HG02885 (cell line): Measurements from ENCODE around the gene NAALADL1.

Source experiments
- ATAC-seq: cut with Tn5 transposase; IDR thresholded peaks from one replicate; pipeline ENCODE4 v1.9.1; 2021; ENCODE audit warnings: mild to moderate bottlenecking; ENCODE audit not compliant: unreplicated experiment, poor library complexity

Gene NAALADL1

DNA sequence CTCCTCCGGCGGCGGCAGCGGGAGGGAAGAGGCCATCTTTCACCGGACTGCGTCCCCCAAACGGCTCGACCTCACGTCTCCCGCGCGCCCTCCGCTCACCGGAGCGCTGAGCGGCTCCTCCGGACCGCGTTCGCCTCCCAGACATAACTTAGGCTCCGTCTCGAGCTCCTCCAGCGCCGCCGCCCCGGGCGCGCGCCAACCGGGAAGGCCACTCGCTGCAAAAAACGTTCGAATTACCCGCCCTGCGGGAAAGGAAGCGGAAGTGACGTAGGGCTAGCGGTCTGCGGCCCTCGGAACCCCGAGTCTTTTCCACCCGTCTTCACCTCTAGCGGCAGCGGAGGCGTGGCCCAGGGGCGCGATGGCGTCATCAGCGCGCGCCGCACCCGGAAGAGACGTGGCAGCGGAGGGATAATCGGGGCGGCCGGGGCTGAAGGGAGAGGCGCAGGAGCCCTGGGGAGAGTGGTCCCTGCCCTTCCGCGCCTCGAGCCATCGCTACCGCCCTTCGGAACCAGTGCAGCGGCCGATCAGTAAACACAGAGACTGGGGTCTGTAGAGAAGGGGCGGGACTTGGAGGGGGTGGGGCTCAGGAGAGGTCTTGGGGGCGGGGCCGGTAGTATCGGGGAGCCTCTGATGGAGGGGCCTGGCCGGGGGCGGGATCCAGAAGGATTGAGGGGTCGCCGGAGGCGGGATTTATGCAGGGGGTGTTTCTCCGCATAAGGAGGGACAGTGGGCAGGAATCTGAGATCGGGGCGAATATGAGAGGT lies 25.7 kb upstream of the NAALADL1 start, which contains the start of the genes CDCA5 and ZFPL1:
TSS of gene CDCA5 (minus strand) at position 207 of the 764 bp plus-strand sequence. CDS start at position 145, 62 bp downstream.
TSS of gene ZFPL1 (plus strand) at position 389 of the 764 bp plus-strand sequence. CDS start 477 bp downstream, outside the sequence.
- peak; percentile 91 for ATAC-seq

GRCh38 chr11:65083134-65083833 lies 24.9 kb upstream of the NAALADL1 start:
- peak; percentile 13 for ATAC-seq

DNA sequence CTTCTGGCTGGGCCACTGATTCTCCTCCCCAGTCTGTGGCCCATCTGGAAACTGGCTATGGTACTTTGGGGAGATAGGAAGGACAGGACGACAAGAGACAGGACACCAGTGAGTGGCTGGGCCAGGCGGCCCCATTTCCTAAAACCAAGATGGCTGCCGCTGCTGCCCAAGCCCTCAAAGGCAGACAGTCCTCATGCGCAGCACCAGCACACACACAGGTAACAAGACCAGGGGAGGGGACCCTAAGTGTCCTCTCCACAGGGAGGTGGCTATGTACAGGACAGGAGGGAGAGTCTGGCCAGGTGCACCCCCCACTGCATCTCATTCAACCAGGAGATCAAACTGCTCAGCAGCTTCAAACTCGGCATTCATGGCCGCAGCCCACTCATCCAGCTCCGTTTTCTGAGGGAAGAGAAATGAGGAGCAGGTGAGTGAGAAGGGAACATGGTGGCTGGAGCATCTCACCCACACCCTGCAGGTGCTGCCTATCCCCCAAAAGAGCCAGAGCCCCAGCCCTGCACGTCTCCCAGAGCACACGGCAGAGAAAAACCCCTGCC lies 20.5 kb upstream of the NAALADL1 start:
- no peak for ATAC-seq

DNA sequence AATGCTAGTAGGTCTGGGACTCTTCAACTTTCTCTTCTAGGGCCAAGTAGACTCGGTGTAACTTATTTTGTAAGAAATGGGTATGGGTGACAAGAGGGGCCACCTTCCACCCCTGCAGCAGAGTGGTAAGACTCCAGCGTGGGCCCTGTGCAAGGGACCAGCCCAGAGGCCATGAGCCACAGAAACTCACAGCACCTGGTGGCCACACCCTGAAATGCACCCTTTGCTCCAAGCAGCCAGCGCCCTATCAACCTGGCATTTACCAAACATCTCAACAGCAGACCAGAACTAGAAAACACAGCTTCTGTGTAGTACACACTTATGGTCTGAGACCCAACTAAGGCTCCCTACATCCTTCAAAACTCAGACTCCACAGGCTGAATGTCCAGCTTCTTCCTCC lies 19.8 kb upstream of the NAALADL1 start:
- peak; percentile 54 for ATAC-seq

- no peak for ATAC-seq
Observed at GRCh38 chr11:65077451-65077850, 19.1 kb upstream of the NAALADL1 start.

DNA sequence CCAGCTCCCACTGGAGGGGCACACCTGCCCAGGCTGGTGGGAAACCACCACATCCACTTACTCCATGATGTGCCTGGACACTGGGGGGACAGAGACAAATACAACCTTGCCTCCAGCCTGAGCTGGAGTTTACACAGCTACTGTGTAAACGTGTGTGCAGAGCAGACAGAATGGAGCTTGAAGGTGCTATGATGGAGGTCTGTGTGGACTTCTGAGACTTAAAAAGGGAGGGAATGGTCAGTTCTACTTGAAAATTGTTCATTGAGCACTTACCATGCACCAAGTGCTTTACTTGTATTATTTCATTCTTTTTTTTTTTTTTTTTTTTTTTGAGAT lies 14.2 kb upstream of the NAALADL1 start:
- no peak for ATAC-seq

GRCh38 chr11:65071907-65072630 lies 13.7 kb upstream of the NAALADL1 start:
- no peak for ATAC-seq

DNA sequence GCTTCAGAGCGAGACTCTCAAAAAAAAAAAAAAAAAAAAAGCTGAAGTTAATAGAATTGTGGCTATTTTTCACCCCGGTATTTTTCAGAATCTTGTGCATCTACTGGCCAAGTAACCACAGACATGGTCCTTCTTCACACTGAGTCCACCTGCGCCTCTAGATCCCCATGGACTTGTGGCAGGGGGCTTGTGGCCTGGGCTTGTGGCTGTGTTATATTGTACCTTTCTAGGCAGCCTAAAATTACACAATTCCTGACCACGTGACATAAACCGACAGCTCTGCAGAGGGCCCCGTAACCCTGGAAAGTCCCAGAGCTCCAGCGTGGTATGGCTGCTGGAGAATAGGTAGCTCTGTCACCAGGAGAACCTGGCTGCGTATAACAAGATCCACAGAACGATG lies 10.9 kb upstream of the NAALADL1 start:
- ATAC-seq = no peak

DNA sequence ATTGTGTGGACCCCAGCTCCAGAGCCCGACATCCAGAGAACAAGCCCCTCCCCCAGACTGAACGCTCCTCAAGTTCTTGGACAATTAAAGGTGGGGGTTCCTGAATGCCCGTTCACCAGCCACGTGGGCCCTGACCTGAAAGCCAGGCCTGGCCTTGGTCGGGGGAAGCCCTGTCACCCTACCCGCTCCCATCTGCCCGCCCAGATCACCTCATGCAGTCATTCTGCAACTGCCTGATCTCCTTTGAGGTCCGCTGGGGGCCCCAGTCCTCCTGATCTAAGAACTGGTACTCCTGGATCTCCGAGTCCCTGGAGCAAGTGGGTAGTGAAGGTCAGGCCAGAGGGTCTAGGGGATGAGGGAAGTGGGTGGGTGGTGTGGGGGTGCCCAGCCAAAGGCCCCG lies 9.1 kb upstream of the NAALADL1 start:
- ATAC-seq = no peak

DNA sequence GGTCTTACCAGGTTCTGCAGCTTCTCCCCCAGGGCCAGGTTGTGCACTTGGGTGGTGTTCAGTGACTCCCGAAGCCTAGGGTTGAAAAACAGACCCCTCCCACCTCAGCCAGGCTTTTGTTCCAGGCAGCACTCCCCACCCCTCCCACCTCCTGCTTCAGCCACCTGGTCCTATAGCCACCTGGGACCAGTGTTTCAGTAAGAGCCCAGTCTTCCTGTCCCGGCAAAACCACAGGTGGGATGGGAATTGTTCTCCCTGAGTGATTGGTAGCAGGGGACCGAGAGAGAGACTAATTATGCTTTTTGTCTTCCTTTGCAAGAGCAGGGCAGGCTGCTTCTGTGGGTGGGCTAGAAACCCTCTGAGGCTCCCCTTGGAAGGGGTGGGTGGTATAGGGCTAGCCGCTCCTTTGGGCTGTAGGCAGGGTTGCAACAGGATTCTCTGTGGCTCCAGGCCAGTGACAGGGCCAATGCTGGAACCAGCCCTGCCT lies 8.5 kb upstream of the NAALADL1 start:
- ATAC-seq = no peak

DNA sequence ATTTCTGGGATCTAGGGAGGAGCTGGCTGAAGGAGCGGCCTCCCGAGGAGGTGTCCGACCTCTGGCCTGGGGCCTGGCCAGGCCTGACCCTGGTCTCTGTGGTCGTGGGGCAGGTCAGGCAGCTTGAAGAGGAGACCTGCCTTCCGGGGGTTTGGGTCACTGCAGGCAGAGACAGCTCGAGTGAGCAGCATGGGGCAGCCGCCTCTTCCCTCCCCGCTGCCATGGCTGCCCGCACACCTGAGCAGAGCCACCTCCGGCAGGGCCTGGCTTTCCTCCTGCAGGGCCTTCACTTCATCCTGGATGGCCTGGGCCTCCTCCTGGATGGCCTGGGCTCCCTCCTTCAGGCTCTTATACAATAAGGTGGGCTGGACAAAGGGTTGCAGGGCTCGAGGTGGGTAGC lies 8.0 kb upstream of the NAALADL1 start:
- ATAC-seq = no peak

GRCh38 chr11:65065851-65066250 lies 7.5 kb upstream of the NAALADL1 start:
- no peak for ATAC-seq

DNA sequence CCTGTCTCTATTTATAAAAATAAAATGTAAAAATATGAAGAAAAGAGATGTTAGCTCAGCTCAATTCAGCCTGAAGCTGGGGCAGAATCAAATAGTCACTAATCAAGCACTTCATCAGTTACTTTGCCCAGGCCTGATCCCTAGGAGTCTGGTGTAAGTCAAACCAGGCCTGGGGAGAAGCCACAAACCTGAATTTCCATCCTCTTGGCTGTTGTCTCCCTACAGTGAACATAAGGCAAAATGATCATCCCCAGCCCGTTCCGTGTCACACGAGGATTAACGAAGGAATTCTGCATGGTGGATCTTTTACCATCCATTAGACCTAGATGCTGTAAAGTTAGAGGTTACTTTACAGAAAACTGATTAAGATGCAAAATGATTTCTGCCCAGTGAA lies 6.5 kb upstream of the NAALADL1 start:
- no peak for ATAC-seq

DNA sequence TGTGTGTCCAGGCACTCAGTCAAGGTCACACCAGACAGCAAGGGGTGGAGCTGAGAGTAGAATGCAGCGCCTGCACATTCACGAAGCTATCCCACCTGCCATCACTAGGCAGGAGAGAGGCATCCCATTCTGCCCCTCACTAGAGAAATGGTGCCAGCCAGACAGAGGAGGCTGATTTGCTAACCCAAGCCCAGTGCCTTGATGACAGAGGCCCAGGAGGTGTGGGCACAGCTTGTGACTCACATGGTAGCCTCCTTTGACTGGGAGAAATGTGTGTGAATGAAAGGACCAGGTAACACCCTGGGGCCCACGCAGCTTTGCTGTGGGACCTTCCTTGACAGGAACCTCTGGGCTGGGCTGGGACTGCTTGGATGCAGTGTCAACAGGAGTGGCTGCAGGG lies 5.2 kb upstream of the NAALADL1 start:
- ATAC-seq = no peak

DNA sequence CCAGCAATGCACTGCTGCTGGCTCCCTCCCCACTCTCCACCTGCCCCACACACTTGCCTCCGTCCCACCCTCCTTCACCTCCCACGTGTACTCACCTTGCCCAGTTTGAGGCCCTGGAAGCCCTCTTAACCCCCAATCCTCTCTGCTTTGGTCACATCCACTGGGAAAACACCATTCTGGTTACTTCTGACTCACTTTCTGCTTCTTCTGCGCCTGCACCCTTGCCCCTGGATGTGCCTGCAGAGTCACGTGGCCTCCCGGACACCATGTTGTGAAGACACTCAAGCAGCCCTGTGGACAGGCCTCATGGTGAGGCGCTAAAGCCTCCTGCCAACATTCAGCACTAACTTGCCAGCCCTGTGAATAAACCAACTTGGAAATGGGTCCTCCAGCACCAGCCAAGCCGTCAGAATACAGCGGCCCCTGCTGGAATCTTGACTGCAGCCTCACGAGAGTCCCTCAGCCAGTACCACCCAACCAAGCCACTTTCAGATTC lies 2.6 kb upstream of the NAALADL1 start:
- ATAC-seq = no peak

GRCh38 chr11:65059959-65060824 lies 1.8 kb upstream of the NAALADL1 start:
- no peak for ATAC-seq

DNA sequence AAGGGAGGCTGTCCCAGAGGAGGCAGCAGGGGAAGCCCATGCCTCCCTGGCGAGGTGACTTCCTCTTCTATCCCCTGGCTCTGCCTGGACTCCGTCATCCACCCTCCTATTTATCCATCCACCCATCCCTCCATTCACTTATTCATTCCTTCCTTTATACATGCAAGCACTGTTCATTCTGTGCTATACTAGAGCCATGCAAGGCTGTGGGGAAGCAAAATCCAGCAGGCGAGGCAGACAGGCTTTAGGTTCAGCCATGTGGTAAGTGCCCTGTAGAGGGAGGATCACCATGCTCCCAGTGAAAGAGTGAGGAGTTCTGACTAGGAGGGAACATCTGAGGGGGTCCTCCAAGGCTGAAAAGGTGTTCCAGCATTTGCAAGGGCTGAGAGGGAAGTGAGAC lies 1.2 kb upstream of the NAALADL1 start:
- ATAC-seq = no peak

DNA sequence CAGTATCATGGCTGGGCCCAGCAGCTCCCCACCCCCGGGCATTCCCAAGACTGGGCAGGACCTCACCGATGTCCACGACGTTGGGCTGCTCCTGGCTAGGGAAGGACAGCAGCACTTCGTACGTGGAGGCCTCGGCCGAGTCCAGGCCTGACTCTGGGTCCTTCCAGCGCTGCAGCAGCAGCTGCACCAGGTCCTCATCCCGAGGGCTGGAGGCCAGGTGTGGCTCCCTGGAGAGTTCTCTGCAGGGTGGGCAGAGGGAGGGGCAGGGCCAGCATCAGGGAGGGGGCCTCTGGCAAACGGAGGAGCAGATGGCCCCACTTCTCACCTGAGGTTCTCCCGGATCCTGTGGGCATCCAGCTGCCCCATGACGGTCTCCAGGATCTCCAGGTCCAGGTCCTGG lies 341 bp downstream of the NAALADL1 start:
- ATAC-seq = no peak

DNA sequence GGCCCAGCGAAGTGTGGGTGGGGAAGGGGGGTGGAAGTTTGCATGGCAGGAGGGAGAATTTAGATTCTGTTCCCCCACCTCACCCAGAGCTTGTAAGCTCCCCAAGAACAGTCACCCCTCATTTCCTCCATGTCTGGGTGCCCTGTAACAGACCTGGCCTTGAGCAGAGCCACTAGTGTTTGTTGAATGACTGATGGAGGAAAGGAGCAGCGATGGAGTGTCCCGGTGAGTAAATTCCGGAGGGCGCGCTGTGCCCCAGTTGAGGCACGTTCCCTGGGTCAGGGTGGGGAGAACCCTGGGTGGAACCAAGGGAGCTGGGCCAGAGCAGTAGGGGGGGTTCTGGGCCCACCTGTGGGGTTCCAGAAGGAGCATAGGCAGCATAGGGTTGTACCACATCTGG lies 827 bp downstream of the NAALADL1 start:
- no peak for ATAC-seq

DNA sequence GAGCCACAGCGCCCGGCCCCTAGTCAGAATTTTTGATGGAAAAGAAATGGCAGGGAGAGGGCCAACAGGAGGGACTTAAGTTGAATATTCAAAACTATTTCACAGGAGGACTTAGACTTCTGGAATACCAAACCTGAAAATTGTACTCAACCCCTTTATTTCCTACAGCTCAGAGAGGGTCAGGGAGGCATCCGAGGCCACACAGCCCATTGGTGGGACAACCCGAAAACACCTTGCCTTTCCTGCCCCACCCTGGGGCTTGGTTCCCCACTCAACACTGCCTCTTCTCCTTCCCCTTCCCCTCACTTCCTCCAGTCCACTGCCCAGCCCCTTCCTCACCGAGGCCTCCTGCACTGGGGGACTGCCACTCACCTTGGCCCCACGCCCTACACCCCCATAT lies 1.4 kb downstream of the NAALADL1 start:
- no peak for ATAC-seq
